Mucosa of descending colon (tissue), 3 donors: ENCODE results near the gene BICRA. TPM values are rescaled to one million over a fixed set of nuclear protein-coding genes. Genes with fewer than 3 reads are reported as not detected.

Source experiments
- ATAC-seq: fragments of 200-7000 bp; cut with Tn5 transposase; one replicate; pipeline ENCODE4 v1.9.1; 2020; ENCODE audit warnings: mild to moderate bottlenecking, moderate library complexity
- DNase-seq, 3 donors: peaks; one replicate each; pipeline ENCODE4 v3.0.0-alpha.2; 2020
- H3K36me3 ChIP-seq: fragments of 200-600 bp; one replicate; pipeline ENCODE4 v1.8.0; 2021; ENCODE audit warnings: low read depth, mild to moderate bottlenecking
- H3K4me1 ChIP-seq: fragments of 200-600 bp; one replicate; pipeline ENCODE4 v1.8.0; 2021; ENCODE audit warnings: low read depth, mild to moderate bottlenecking
- H3K4me3 ChIP-seq: fragments of 200-600 bp; one replicate; pipeline ENCODE4 v1.8.0; 2021; ENCODE audit warnings: mild to moderate bottlenecking
- H3K9me3 ChIP-seq: fragments of 200-600 bp; one replicate; pipeline ENCODE4 v1.8.0; 2021; ENCODE audit warnings: mild to moderate bottlenecking
- CTCF ChIP-seq: fragments of 200-600 bp; IDR thresholded peaks from one replicate; pipeline ENCODE4 v1.8.0; 2022; ENCODE audit warnings: antibody characterized with exemption, mild to moderate bottlenecking
- intact Hi-C, 2 donors: fragments of 100-400 bp; cut with DNase I in 1 of 2; cut with micrococcal nuclease in 1 of 2; formaldehyde crosslinking; loops; one replicate each; pipeline versions ENCODE4 v1.11.0 to v1.11.1; 2022; cut with DNase I, micrococcal nuclease
- total RNA-seq, 3 donors: library from RNA; stranded (reverse); fragmentation: NEBNext Ultra II Directional in 2 of 3; extraction: Animal tissue kit (Norgen Biotek cat#: 25700) in 2 of 3; gene quantifications; one replicate each; pipeline versions ENCODE4 v1.2.1 to v1.2.4, GENCODE V29; 2021 to 2023
- donor health status: DM: no; HTN: no; CAD: no; lungs with moderate emphysema.
- donor health status: DM: no; HTN: no; CAD: no.
- donor health status: DM: no; HTN: yes; CAD: no.

Gene BICRA
- total RNA-seq, 3 donors from 2014 or later = 18.1 to 19.7 (median 18.5) TPM

GRCh38 chr19:47674548-47674947, 65.6 kb downstream of the BICRA start:
- no peak for ATAC-seq
- peak in 1 of 3 donors; percentile 22 for DNase-seq
- H3K9me3 ChIP-seq = no peaks in the 10 kb centered on the region
- H3K4me3 ChIP-seq = no peak overlapping the region
- H3K36me3 ChIP-seq = no peaks in the 10 kb centered on the region
- no peaks in the 10 kb centered on the region for H3K4me1 ChIP-seq
- intact Hi-C loops = no loop called here
- TF ChIP-seq CTCF = no peak

- H3K4me3 ChIP-seq = no peak overlapping the region
- intact Hi-C loops = no loop called here
- no peak for TF ChIP-seq CTCF
- no peak for DNase-seq
- H3K9me3 ChIP-seq = no peaks in the 10 kb centered on the region
- H3K4me1 ChIP-seq = no peaks in the 10 kb centered on the region
- peaks cover 6% of the 10 kb centered on the region for H3K36me3 ChIP-seq
- ATAC-seq = no peak
Measured at GRCh38 chr19:47675271-47675670, 66.3 kb downstream of the BICRA start.

- intact Hi-C loops = no loop called here
Measured at GRCh38 chr19:47675859-47676258, 66.9 kb downstream of the BICRA start.

GRCh38 chr19:47676811-47677210, 67.9 kb downstream of the BICRA start:
- TF ChIP-seq CTCF = no peak
- H3K4me3 ChIP-seq = no peak overlapping the region
- intact Hi-C loops = no loop called here
- peaks cover 6% of the 10 kb centered on the region for H3K36me3 ChIP-seq
- ATAC-seq = no peak
- DNase-seq = peak in 1 of 3 donors; percentile 12
- H3K4me1 ChIP-seq = no peaks in the 10 kb centered on the region
- no peaks in the 10 kb centered on the region for H3K9me3 ChIP-seq

More at GRCh38 chr19:47675859-47676258, 66.9 kb downstream of the BICRA start:
- no peak for TF ChIP-seq CTCF
- peak in 1 of 3 donors; percentile 22 for DNase-seq
- no peaks in the 10 kb centered on the region for H3K9me3 ChIP-seq
- ATAC-seq = no peak
- peaks cover 6% of the 10 kb centered on the region for H3K36me3 ChIP-seq
- H3K4me3 ChIP-seq = no peak overlapping the region
- H3K4me1 ChIP-seq = no peaks in the 10 kb centered on the region

- H3K36me3 ChIP-seq = peaks cover 6% of the 10 kb centered on the region
- TF ChIP-seq CTCF = no peak
- no peaks in the 10 kb centered on the region for H3K9me3 ChIP-seq
- intact Hi-C loops = no loop called here
- H3K4me3 ChIP-seq = no peak overlapping the region
- DNase-seq (peak in 1 of 3 donors; percentile 26), ATAC-seq (no peak)
- H3K4me1 ChIP-seq = no peaks in the 10 kb centered on the region
Measured at GRCh38 chr19:47679251-47679900, 70.4 kb downstream of the BICRA start.
